Naive thymus-derived CD4-positive, alpha-beta T cell (primary cell): ENCODE data around the gene NDUFS8. TPM values are rescaled to one million over a fixed set of nuclear protein-coding genes. Genes with fewer than 3 reads are reported as not detected.

Experiments used
- ATAC-seq: fragments of 150-1000 bp; cut with Tn5 transposase; 2 replicates; pipeline ENCODE4 v1.10.0; 2021; ENCODE audit warnings: mild to moderate bottlenecking, moderate library complexity
- CTCF ChIA-PET: fragments of 350-600 bp; sonication (Branson Sonifier 250); formaldehyde crosslinking; loops from one replicate; lab custom pipeline; 2021; ENCODE audit warnings: antibody characterized with exemption; lab: Charles Lee
- POLR2A ChIA-PET: fragments of 350-600 bp; sonication (Branson Sonifier 250); formaldehyde crosslinking; loops from one replicate; lab custom pipeline; 2021; ENCODE audit warnings: antibody characterized with exemption, inconsistent platforms; lab: Charles Lee
- DNase-seq, 9 donors: peaks; one replicate each; pipeline versions ENCODE4 v3.0.0 to v3.0.0-alpha.2; 2020 to 2022; ENCODE audit warnings: mixed read lengths in 1 of 9
- H3K27ac ChIP-seq: one replicate; pipeline ENCODE4 v1.7.0; 2013; ENCODE audit warnings: mild to moderate bottlenecking, low read depth, low read length, moderate library complexity
- H3K27me3 ChIP-seq, 2 donors: one replicate each; pipeline ENCODE4 v1.7.0; 2013; ENCODE audit warnings: low read length in 2 of 2, mild to moderate bottlenecking in 2 of 2, moderate library complexity in 2 of 2; ENCODE audit not compliant: control insufficient read depth in 2 of 2, insufficient read depth in 2 of 2
- H3K36me3 ChIP-seq, 3 experiments: 1 replicate in 2 of 3; 2 replicates in 1 of 3; pipeline ENCODE4 v1.7.0; 2013; ENCODE audit warnings: low read length in 3 of 3, mild to moderate bottlenecking in 3 of 3, moderate library complexity in 1 of 3; ENCODE audit not compliant: insufficient read depth in 3 of 3, control insufficient read depth in 2 of 3
- H3K4me1 ChIP-seq, 2 donors: one replicate each; pipeline ENCODE4 v1.7.0; 2013; ENCODE audit warnings: low read length in 2 of 2, mild to moderate bottlenecking in 2 of 2, moderate library complexity in 1 of 2; ENCODE audit not compliant: control insufficient read depth in 2 of 2, insufficient read depth in 2 of 2
- H3K4me3 ChIP-seq: 2 replicates; pipeline ENCODE4 v1.7.0; 2013; ENCODE audit warnings: mild to moderate bottlenecking, low read length
- H3K9me3 ChIP-seq, 3 experiments: 1 replicate in 2 of 3; 2 replicates in 1 of 3; pipeline ENCODE4 v1.7.0; 2013; ENCODE audit warnings: low read length in 3 of 3; ENCODE audit not compliant: control insufficient read depth in 2 of 3
- H3K27ac Mint-ChIP-seq, 9 donors: one replicate each; pipeline ENCODE4 v1.8.0; 2020 to 2022; ENCODE audit warnings: mixed read lengths in 9 of 9, mild to moderate bottlenecking in 8 of 9, moderate library complexity in 5 of 9, inconsistent platforms in 2 of 9
- H3K27me3 Mint-ChIP-seq, 5 donors: one replicate each; pipeline ENCODE4 v1.8.0; 2021 to 2022; ENCODE audit warnings: mixed read lengths in 5 of 5, mild to moderate bottlenecking in 1 of 5
- H3K36me3 Mint-ChIP-seq, 5 donors: one replicate each; pipeline ENCODE4 v1.8.0; 2020 to 2022; ENCODE audit warnings: mixed read lengths in 5 of 5, mild to moderate bottlenecking in 3 of 5, inconsistent platforms in 1 of 5
- H3K4me1 Mint-ChIP-seq, 7 donors: one replicate each; pipeline ENCODE4 v1.8.0; 2020 to 2022; ENCODE audit warnings: mixed read lengths in 7 of 7, mild to moderate bottlenecking in 3 of 7, inconsistent platforms in 1 of 7
- H3K4me3 Mint-ChIP-seq, 10 donors: one replicate each; pipeline ENCODE4 v1.8.0; 2020 to 2022; ENCODE audit warnings: mild to moderate bottlenecking in 10 of 10, mixed read lengths in 10 of 10, moderate library complexity in 6 of 10, inconsistent platforms in 2 of 10
- H3K9me3 Mint-ChIP-seq, 11 donors: one replicate each; pipeline ENCODE4 v1.8.0; 2020 to 2022; ENCODE audit warnings: mixed read lengths in 11 of 11, mild to moderate bottlenecking in 4 of 11, inconsistent platforms in 1 of 11, moderate library complexity in 1 of 11
- intact Hi-C, 2 donors: fragments of 100-400 bp; cut with micrococcal nuclease; formaldehyde crosslinking; loops; one replicate each; pipeline ENCODE4 v1.15.1; 2023
- microRNA-seq: library from miRNA; unstranded; fragments of <30 nt; microRNA quantifications from one replicate; pipeline ENCODE4 v1.2.0, GENCODE V29; 2022; ENCODE audit warnings: borderline microRNAs expressed
- polyA plus RNA-seq, 2 donors: library from polyadenylated mRNA; unstranded; fragments of 300-500 nt; fragmentation: Illumina TruSeq; gene quantifications; one replicate each; pipeline ENCODE4 v1.2.3, GENCODE V29; 2021
- total RNA-seq, 6 experiments: library from RNA in 5 of 6; stranded (reverse) in 5 of 6; gene quantifications; 1 replicate in 5 of 6; 2 replicates in 1 of 6; pipeline ENCODE4 v1.2.3 and lab custom pipeline; 2021 to 2026

NDUFS8 gene
- total and polyA plus RNA-seq, 7 experiments from 2014 or later: 67.1 to 197 (median 87.6) TPM

DNA sequence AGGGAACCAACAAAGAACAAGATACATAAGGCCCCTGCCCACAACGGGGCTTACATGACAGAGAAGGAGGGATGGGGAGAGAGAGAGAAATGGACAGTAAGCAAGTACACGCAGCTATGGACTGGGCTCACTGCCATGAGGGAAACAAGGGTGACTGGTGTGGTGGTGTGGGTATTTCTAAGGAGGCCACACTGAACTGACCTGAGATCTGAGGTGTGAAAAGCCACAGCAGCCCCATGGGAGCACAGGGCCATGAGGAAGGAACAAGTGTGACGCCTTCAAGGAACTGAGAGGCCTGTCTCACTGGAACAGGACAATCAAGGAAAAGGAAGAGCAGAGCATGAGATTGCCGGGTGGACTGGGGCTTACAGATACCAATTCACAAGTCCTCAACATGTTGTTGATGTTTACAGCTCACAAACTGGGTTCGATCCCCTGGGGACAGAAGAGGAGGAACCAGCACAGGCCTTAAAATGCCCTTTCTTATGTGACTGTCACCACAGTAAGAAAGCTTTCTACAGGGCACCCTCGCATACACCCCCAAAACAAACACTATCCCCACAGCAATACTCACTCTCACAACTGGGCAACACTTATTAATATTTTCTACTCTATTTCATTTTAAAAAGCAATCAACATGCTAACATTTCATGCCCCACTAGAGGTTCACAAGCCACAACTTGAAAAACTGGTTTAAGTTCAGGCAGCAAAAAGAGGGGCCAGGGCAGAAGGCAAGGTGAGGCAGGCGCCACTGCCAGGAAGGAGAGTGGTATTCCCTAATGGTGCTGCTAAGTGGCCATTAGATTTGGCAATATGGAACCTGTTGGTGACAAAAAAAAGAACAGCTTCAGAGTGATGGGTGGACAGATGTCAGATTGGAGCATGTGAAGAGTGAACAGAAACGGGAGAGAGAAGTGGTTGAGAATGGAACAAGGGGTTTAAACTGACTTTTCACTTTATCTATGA is 47.4 kb downstream of the NDUFS8 start:
- DNase-seq: no peak
- Mint-ChIP-seq H3K4me3 (no peak overlapping the region), H3K4me1 (peaks cover 0 to 2% (median 0%) of the 10 kb centered on the region in 7 donors), H3K27me3 (no peaks in the 10 kb centered on the region), H3K36me3 (peaks cover 0 to 9% (median 4%) of the 10 kb centered on the region in 5 donors), H3K9me3 (peaks cover 0 to 2% (median 0%) of the 10 kb centered on the region in 11 donors), H3K27ac (peak overlapping the region in 2 of 9 donors; percentile 66 to 71)
- H3K9me3 ChIP-seq: no peaks in the 10 kb centered on the region
- no peaks in the 10 kb centered on the region for H3K27me3 ChIP-seq
- CTCF ChIA-PET: no interaction called here
- no peak overlapping the region for H3K27ac ChIP-seq
- no peaks in the 10 kb centered on the region for H3K4me1 ChIP-seq
- ATAC-seq: no peak
- intact Hi-C loops: no loop called here
- POLR2A ChIA-PET: no interaction called here
- no peaks in the 10 kb centered on the region for H3K36me3 ChIP-seq
- H3K4me3 ChIP-seq: no peak overlapping the region

DNA sequence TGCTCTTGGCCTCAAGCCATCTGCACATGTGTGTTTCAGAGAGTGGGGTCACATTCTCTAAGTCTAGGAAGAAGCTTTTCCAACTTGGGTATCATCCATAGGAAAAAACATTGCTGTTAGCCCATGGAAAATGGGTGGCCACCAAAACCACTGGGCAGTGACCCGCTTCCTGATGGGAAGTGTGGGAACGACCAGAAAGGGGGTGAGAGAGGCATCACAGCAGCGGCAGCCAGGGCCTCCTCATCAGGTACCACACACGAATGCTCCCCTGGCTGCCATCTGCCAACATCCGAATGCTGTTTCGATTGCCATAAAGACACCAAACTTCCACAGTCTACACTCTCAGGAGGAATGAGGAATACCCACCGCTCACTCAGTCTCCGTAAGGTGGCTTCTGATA is 50.4 kb downstream of the NDUFS8 start:
- no peaks in the 10 kb centered on the region for H3K9me3 ChIP-seq
- no peak overlapping the region for H3K27ac ChIP-seq
- ATAC-seq: no peak
- H3K27ac Mint-ChIP-seq: no peak overlapping the region
- ChIA-PET POLR2A (no interaction called here), CTCF (no interaction called here)
- H3K4me1 Mint-ChIP-seq: peaks cover 0 to 2% (median 0%) of the 10 kb centered on the region in 7 donors
- no peak overlapping the region for H3K4me3 ChIP-seq
- no peaks in the 10 kb centered on the region for H3K36me3 ChIP-seq
- H3K9me3 Mint-ChIP-seq: no peaks in the 10 kb centered on the region
- H3K4me1 ChIP-seq: no peaks in the 10 kb centered on the region
- DNase-seq: no peak
- H3K36me3 Mint-ChIP-seq: peaks cover 0 to 9% (median 4%) of the 10 kb centered on the region in 5 donors
- H3K27me3 ChIP-seq: no peaks in the 10 kb centered on the region
- no peak overlapping the region for H3K4me3 Mint-ChIP-seq
- intact Hi-C loops: no loop called here
- no peaks in the 10 kb centered on the region for H3K27me3 Mint-ChIP-seq

DNA sequence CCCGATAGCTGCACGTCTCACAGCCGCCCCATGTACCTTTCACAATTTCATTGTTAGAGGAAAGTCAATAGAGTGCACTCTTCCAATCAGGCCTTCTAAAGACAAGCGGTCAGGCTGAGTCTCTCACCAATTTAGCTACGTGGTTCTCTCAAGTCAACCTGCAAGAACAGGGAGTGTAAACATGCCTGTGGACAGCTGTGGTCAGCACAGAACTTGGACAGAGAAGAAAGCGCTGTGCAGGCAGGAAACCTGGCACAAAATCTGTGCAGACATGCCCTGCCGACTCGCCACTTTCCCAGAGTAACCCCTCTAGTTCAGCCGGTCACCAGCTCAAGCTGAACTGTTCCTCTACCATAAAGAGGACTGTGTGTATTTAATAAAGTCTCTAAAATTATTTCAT is 51.2 kb downstream of the NDUFS8 start:
- DNase-seq (no peak), ATAC-seq (no peak)
- intact Hi-C loops: no loop called here
- H3K36me3 ChIP-seq: no peaks in the 10 kb centered on the region
- no peaks in the 10 kb centered on the region for H3K27me3 ChIP-seq
- H3K36me3 Mint-ChIP-seq: peaks cover 0 to 9% (median 4%) of the 10 kb centered on the region in 5 donors
- H3K4me3 ChIP-seq: no peak overlapping the region
- no peaks in the 10 kb centered on the region for H3K4me1 ChIP-seq
- no peaks in the 10 kb centered on the region for H3K27me3 Mint-ChIP-seq
- ChIA-PET CTCF (no interaction called here), POLR2A (no interaction called here)
- H3K9me3 ChIP-seq: no peaks in the 10 kb centered on the region
- H3K4me1 Mint-ChIP-seq: peaks cover 0 to 2% (median 0%) of the 10 kb centered on the region in 7 donors
- H3K9me3 Mint-ChIP-seq: no peaks in the 10 kb centered on the region
- no peak overlapping the region for H3K4me3 Mint-ChIP-seq
- H3K27ac Mint-ChIP-seq: no peak overlapping the region
- H3K27ac ChIP-seq: no peak overlapping the region

DNA sequence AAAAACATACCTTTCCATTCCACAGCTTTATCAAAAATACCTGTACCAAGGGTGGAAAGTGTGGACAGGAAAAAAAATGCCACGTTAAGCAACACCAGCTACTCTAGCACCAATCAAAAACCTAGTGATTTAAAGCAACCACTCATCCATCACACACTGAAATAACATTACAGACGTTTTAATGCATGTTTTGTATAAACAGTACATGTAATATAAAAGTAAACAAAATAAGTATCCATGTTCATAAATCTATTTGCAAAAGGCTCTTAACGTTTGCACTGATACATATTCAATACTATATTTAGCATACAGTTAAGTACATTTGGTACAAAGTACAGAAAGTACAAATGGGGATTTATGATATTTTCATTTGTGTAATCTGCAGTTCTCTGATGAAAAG is 52.0 kb downstream of the NDUFS8 start:
- no peaks in the 10 kb centered on the region for H3K4me1 ChIP-seq
- ATAC-seq (no peak), DNase-seq (no peak)
- H3K27me3 ChIP-seq: no peaks in the 10 kb centered on the region
- H3K36me3 ChIP-seq: no peaks in the 10 kb centered on the region
- no peak overlapping the region for H3K27ac ChIP-seq
- ChIA-PET POLR2A (no interaction called here), CTCF (no interaction called here)
- no peak overlapping the region for H3K4me3 Mint-ChIP-seq
- no peaks in the 10 kb centered on the region for H3K27me3 Mint-ChIP-seq
- H3K36me3 Mint-ChIP-seq: peaks cover 0 to 9% (median 4%) of the 10 kb centered on the region in 5 donors
- intact Hi-C loops: no loop called here
- no peak overlapping the region for H3K4me3 ChIP-seq
- H3K9me3 ChIP-seq: no peaks in the 10 kb centered on the region
- H3K4me1 Mint-ChIP-seq: peaks cover 0 to under 1% (median 0%) of the 10 kb centered on the region in 7 donors
- no peak overlapping the region for H3K27ac Mint-ChIP-seq
- no peaks in the 10 kb centered on the region for H3K9me3 Mint-ChIP-seq

DNA sequence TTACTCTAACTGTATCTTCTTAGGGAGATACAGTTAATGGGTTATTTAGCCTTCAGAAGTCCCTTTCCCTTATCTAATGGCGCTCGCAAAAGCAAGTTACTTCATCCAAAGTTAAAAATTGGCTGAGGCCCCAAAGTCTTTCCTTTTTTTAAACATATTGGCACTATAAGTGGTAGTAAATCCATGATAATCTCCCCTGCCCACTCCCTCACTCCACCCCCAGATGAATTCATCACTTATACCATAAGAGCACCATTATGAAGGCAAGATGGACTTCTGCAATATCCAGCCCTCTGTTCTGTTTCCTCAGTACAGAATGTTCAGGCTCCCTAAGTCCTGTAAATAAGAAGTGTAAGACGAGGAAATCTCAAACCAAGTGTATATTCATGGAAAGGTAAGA is 53.0 kb downstream of the NDUFS8 start:
- Mint-ChIP-seq H3K27ac (no peak overlapping the region), H3K4me1 (no peaks in the 10 kb centered on the region), H3K9me3 (no peaks in the 10 kb centered on the region), H3K27me3 (no peaks in the 10 kb centered on the region), H3K4me3 (no peak overlapping the region), H3K36me3 (peaks cover 0 to 9% (median 4%) of the 10 kb centered on the region in 5 donors)
- intact Hi-C loops: no loop called here
- CTCF ChIA-PET: no interaction called here
- no peak overlapping the region for H3K4me3 ChIP-seq
- DNase-seq (no peak), ATAC-seq (no peak)
- no peak overlapping the region for H3K27ac ChIP-seq
- H3K4me1 ChIP-seq: no peaks in the 10 kb centered on the region
- H3K36me3 ChIP-seq: no peaks in the 10 kb centered on the region
- no peaks in the 10 kb centered on the region for H3K27me3 ChIP-seq
- POLR2A ChIA-PET: no interaction called here
- H3K9me3 ChIP-seq: no peaks in the 10 kb centered on the region

Small RNA genes within 50 kb of the gene (microRNA-seq; reads per million reads assigned to microRNA genes)
- gene MIR4691: not detected
- not detected for gene MIR6753
- gene MIR7113: not detected

Other genes starting within 250 kb of the NDUFS8 start
- 10 to 100 TPM; 10.1 to 76.3 (median 21.1) TPM for gene UNC93B1, start 26.6 kb upstream of the NDUFS8 start, total RNA-seq
- 10 to 100 TPM in 1 of 2 donors, 1 to 10 TPM in 1; 4.3 to 12.7 TPM for gene UNC93B1, start 26.6 kb upstream of the NDUFS8 start, polyA plus RNA-seq
- 10 to 100 TPM in 1 of 5 experiments, 1 to 10 TPM in 1, under 1 TPM in 2, not detected in 1; 0.57 to 29.5 (median 1.9) TPM for gene ALDH3B1, start 20.4 kb upstream of the NDUFS8 start, total RNA-seq
- gene ALDH3B1, start 20.4 kb upstream of the NDUFS8 start, polyA plus RNA-seq: under 1 TPM in 1 of 2 donors, not detected in 1; 0.05 TPM
- gene TCIRG1, start 8.3 kb downstream of the NDUFS8 start, total RNA-seq: 100 to 1,000 TPM; 164 to 381 (median 194) TPM
- 10 to 100 TPM; 27.3 to 39.0 TPM for gene TCIRG1, start 8.3 kb downstream of the NDUFS8 start, polyA plus RNA-seq
- 10 to 100 TPM in 2 of 5 experiments, 1 to 10 TPM in 3; 6.0 to 31.3 (median 7.3) TPM for gene CHKA, start 90.7 kb downstream of the NDUFS8 start, total RNA-seq
- gene CHKA, start 90.7 kb downstream of the NDUFS8 start, polyA plus RNA-seq: 1 to 10 TPM; 1.4 to 4.4 TPM
- gene KMT5B, start 182.6 kb downstream of the NDUFS8 start, total RNA-seq: 10 to 100 TPM; 32.7 to 68.2 (median 43.8) TPM
- gene KMT5B, start 182.6 kb downstream of the NDUFS8 start, polyA plus RNA-seq: 10 to 100 TPM; 42.2 to 58.6 TPM
- 10 to 100 TPM in 4 of 5 experiments, 1 to 10 TPM in 1; 9.5 to 20.0 (median 15.4) TPM for gene C11orf24, start 241.3 kb downstream of the NDUFS8 start, total RNA-seq
- gene C11orf24, start 241.3 kb downstream of the NDUFS8 start, polyA plus RNA-seq: 10 to 100 TPM in 1 of 2 donors, 1 to 10 TPM in 1; 5.7 to 11.5 TPM